ENCODE measurements around the gene TSHR. TPM values are rescaled to one million over a fixed set of nuclear protein-coding genes. Genes with fewer than 3 reads are reported as not detected.

The TSHR gene
- total RNA-seq, 1 donor = not detected

- H3K9me3 ChIP-seq (ENCODE audit: low read depth, low read length) = no peaks in the 10 kb centered on the region
- H3K79me2 ChIP-seq (ENCODE audit: insufficient read depth, low read length) = no peaks in the 10 kb centered on the region
- no peak for TF ChIP-seq CTCF (IDR thresholded peaks at IDR 0.05; ENCODE audit: extremely low read depth, low read depth, low read length)
- H3K4me2 ChIP-seq (ENCODE audit: insufficient read depth, low read length) = no peak overlapping the region
- H3K36me3 ChIP-seq (ENCODE audit: insufficient read depth, low read length) = no peaks in the 10 kb centered on the region
- H2AFZ ChIP-seq (ENCODE audit: low read length) = no peak overlapping the region
- H3K27ac ChIP-seq (ENCODE audit: low read depth, low read length) = no peak overlapping the region
- H4K20me1 ChIP-seq (ENCODE audit: insufficient read depth, low read length) = no peaks in the 10 kb centered on the region
- DNase-seq (ENCODE audit: insufficient read length, low spot score, missing footprints) = no peak
- H3K27me3 ChIP-seq (ENCODE audit: insufficient read depth, low read length) = peaks cover 8% of the 10 kb centered on the region
- H3K4me3 ChIP-seq (ENCODE audit: insufficient read depth, low read length) = no peak overlapping the region
- peaks cover 7% of the 10 kb centered on the region for H3K4me1 ChIP-seq (ENCODE audit: insufficient read depth, low read length)
These were observed 21.8 kb downstream of the TSHR start for GRCh38 chr14:80977221-80977620.

GRCh38 chr14:80978403-80978802 is 23.0 kb downstream of the TSHR start:
- Histone ChIP-seq H3K4me2 (ENCODE audit: insufficient read depth, low read length) (no peak overlapping the region), H2AFZ (ENCODE audit: low read length) (no peak overlapping the region), H3K36me3 (ENCODE audit: insufficient read depth, low read length) (no peaks in the 10 kb centered on the region), H3K79me2 (ENCODE audit: insufficient read depth, low read length) (no peaks in the 10 kb centered on the region), H4K20me1 (ENCODE audit: insufficient read depth, low read length) (no peaks in the 10 kb centered on the region), H3K27ac (ENCODE audit: low read depth, low read length) (no peak overlapping the region), H3K27me3 (ENCODE audit: insufficient read depth, low read length) (peaks cover 11% of the 10 kb centered on the region), H3K9me3 (ENCODE audit: low read depth, low read length) (no peaks in the 10 kb centered on the region), H3K4me3 (ENCODE audit: insufficient read depth, low read length) (no peak overlapping the region), H3K4me1 (ENCODE audit: insufficient read depth, low read length) (peaks cover 7% of the 10 kb centered on the region)
- DNase-seq (ENCODE audit: insufficient read length, low spot score, missing footprints) = no peak
- TF ChIP-seq CTCF (IDR thresholded peaks at IDR 0.05; ENCODE audit: extremely low read depth, low read depth, low read length) = no peak

- H3K27ac ChIP-seq (ENCODE audit: low read depth, low read length) = no peak overlapping the region
- no peaks in the 10 kb centered on the region for H3K36me3 ChIP-seq (ENCODE audit: insufficient read depth, low read length)
- H3K27me3 ChIP-seq (ENCODE audit: insufficient read depth, low read length) = peaks cover 11% of the 10 kb centered on the region
- no peaks in the 10 kb centered on the region for H4K20me1 ChIP-seq (ENCODE audit: insufficient read depth, low read length)
- TF ChIP-seq CTCF (IDR thresholded peaks at IDR 0.05; ENCODE audit: extremely low read depth, low read depth, low read length) = no peak
- H2AFZ ChIP-seq (ENCODE audit: low read length) = no peak overlapping the region
- peak; percentile 72 for DNase-seq (ENCODE audit: insufficient read length, low spot score, missing footprints)
- H3K4me2 ChIP-seq (ENCODE audit: insufficient read depth, low read length) = no peak overlapping the region
- H3K9me3 ChIP-seq (ENCODE audit: low read depth, low read length) = no peaks in the 10 kb centered on the region
- no peaks in the 10 kb centered on the region for H3K79me2 ChIP-seq (ENCODE audit: insufficient read depth, low read length)
- H3K4me3 ChIP-seq (ENCODE audit: insufficient read depth, low read length) = no peak overlapping the region
- H3K4me1 ChIP-seq (ENCODE audit: insufficient read depth, low read length) = peaks cover under 1% of the 10 kb centered on the region
These were observed 24.5 kb downstream of the TSHR start for GRCh38 chr14:80979951-80980350.

- Histone ChIP-seq H4K20me1 (ENCODE audit: insufficient read depth, low read length) (no peaks in the 10 kb centered on the region), H3K36me3 (ENCODE audit: insufficient read depth, low read length) (no peaks in the 10 kb centered on the region), H3K4me1 (ENCODE audit: insufficient read depth, low read length) (no peaks in the 10 kb centered on the region), H3K4me3 (ENCODE audit: insufficient read depth, low read length) (no peak overlapping the region), H3K27ac (ENCODE audit: low read depth, low read length) (no peak overlapping the region), H2AFZ (ENCODE audit: low read length) (no peak overlapping the region), H3K27me3 (ENCODE audit: insufficient read depth, low read length) (peaks cover 11% of the 10 kb centered on the region), H3K79me2 (ENCODE audit: insufficient read depth, low read length) (no peaks in the 10 kb centered on the region), H3K9me3 (ENCODE audit: low read depth, low read length) (no peaks in the 10 kb centered on the region), H3K4me2 (ENCODE audit: insufficient read depth, low read length) (no peak overlapping the region)
- TF ChIP-seq CTCF (IDR thresholded peaks at IDR 0.05; ENCODE audit: extremely low read depth, low read depth, low read length) = no peak
- peak; percentile 86 for DNase-seq (ENCODE audit: insufficient read length, low spot score, missing footprints)
These were observed 25.7 kb downstream of the TSHR start for GRCh38 chr14:80981156-80981555.
